Measurements from ENCODE around the gene MPRIP.

DNA sequence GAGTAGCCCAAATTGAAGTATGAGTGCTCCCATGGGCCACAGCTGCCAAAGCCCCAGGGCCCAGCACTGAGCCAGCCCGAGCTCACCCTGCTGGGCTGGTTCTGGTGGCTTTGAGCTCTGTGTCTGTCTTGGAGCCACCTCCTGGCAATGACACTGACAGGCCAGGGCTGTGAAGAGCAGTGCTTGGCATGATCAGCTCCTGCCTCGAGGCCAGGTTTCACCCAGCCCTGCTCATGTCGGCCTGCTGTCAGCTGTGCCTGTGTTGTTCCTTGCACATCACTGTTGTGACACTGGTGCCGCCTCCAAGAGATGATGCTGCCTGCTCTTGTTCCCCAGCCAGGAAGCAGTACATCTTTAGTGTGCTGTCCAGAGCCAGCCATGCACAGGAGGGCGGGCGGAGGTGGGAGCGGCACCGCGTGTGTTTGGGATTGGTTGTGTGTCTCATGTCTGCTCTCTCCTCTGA lies 137.9 kb downstream of the MPRIP start:
- TF ChIP-seq, protein P1, sequence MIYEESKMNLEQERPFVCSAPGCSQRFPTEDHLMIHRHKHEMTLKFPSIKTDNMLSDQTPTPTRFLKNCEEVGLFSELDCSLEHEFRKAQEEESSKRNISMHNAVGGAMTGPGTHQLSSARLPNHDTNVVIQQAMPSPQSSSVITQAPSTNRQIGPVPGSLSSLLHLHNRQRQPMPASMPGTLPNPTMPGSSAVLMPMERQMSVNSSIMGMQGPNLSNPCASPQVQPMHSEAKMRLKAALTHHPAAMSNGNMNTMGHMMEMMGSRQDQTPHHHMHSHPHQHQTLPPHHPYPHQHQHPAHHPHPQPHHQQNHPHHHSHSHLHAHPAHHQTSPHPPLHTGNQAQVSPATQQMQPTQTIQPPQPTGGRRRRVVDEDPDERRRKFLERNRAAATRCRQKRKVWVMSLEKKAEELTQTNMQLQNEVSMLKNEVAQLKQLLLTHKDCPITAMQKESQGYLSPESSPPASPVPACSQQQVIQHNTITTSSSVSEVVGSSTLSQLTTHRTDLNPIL (CRISPR knock-in tag; IDR thresholded peaks at IDR 0.05; ENCODE audit: low read depth), result no peak
- no peak for TF ChIP-seq BACH2 (CRISPR knock-in tag; IDR thresholded peaks at IDR 0.05; ENCODE audit: borderline replicate concordance)
- no peak for TF ChIP-seq OSR1 (CRISPR knock-in tag; IDR thresholded peaks at IDR 0.05)
- TF ChIP-seq, protein P2, sequence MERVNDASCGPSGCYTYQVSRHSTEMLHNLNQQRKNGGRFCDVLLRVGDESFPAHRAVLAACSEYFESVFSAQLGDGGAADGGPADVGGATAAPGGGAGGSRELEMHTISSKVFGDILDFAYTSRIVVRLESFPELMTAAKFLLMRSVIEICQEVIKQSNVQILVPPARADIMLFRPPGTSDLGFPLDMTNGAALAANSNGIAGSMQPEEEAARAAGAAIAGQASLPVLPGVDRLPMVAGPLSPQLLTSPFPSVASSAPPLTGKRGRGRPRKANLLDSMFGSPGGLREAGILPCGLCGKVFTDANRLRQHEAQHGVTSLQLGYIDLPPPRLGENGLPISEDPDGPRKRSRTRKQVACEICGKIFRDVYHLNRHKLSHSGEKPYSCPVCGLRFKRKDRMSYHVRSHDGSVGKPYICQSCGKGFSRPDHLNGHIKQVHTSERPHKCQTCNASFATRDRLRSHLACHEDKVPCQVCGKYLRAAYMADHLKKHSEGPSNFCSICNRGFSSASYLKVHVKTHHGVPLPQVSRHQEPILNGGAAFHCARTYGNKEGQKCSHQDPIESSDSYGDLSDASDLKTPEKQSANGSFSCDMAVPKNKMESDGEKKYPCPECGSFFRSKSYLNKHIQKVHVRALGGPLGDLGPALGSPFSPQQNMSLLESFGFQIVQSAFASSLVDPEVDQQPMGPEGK (CRISPR knock-in tag; IDR thresholded peaks at IDR 0.05; ENCODE audit: borderline replicate concordance), result no peak
- TF ChIP-seq GLIS3 (CRISPR knock-in tag; IDR thresholded peaks at IDR 0.05), result no peak
- TF ChIP-seq, protein P3, sequence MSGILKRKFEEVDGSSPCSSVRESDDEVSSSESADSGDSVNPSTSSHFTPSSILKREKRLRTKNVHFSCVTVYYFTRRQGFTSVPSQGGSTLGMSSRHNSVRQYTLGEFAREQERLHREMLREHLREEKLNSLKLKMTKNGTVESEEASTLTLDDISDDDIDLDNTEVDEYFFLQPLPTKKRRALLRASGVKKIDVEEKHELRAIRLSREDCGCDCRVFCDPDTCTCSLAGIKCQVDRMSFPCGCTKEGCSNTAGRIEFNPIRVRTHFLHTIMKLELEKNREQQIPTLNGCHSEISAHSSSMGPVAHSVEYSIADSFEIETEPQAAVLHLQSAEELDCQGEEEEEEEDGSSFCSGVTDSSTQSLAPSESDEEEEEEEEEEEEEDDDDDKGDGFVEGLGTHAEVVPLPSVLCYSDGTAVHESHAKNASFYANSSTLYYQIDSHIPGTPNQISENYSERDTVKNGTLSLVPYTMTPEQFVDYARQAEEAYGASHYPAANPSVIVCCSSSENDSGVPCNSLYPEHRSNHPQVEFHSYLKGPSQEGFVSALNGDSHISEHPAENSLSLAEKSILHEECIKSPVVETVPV (CRISPR knock-in tag; IDR thresholded peaks at IDR 0.05), result no peak
- no peak for TF ChIP-seq ZNF8 (CRISPR knock-in tag; IDR thresholded peaks at IDR 0.05)
- no peak for TF ChIP-seq ARNTL (CRISPR knock-in tag; IDR thresholded peaks at IDR 0.05; ENCODE audit: borderline replicate concordance, low read depth)
- TF ChIP-seq, protein P4, sequence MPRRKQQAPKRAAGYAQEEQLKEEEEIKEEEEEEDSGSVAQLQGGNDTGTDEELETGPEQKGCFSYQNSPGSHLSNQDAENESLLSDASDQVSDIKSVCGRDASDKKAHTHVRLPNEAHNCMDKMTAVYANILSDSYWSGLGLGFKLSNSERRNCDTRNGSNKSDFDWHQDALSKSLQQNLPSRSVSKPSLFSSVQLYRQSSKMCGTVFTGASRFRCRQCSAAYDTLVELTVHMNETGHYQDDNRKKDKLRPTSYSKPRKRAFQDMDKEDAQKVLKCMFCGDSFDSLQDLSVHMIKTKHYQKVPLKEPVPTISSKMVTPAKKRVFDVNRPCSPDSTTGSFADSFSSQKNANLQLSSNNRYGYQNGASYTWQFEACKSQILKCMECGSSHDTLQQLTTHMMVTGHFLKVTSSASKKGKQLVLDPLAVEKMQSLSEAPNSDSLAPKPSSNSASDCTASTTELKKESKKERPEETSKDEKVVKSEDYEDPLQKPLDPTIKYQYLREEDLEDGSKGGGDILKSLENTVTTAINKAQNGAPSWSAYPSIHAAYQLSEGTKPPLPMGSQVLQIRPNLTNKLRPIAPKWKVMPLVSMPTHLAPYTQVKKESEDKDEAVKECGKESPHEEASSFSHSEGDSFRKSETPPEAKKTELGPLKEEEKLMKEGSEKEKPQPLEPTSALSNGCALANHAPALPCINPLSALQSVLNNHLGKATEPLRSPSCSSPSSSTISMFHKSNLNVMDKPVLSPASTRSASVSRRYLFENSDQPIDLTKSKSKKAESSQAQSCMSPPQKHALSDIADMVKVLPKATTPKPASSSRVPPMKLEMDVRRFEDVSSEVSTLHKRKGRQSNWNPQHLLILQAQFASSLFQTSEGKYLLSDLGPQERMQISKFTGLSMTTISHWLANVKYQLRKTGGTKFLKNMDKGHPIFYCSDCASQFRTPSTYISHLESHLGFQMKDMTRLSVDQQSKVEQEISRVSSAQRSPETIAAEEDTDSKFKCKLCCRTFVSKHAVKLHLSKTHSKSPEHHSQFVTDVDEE (CRISPR knock-in tag; IDR thresholded peaks at IDR 0.05), result no peak
- TF ChIP-seq PPARA (CRISPR knock-in tag; IDR thresholded peaks at IDR 0.05; ENCODE audit: borderline replicate concordance), result no peak
- no peak for TF ChIP-seq ZNF70 (CRISPR knock-in tag; IDR thresholded peaks at IDR 0.05)
- no peak for TF ChIP-seq ZFP3 (CRISPR knock-in tag; IDR thresholded peaks at IDR 0.05)
- no peak for TF ChIP-seq TCF4 (CRISPR knock-in tag; IDR thresholded peaks at IDR 0.05; ENCODE audit: borderline replicate concordance)
- no peak for TF ChIP-seq ESRRG (CRISPR knock-in tag; IDR thresholded peaks at IDR 0.05)

All from SK-N-SH treated with all-trans-retinoic acid at 6 μM for 48 hours (cell line).